ENCODE measurements around the gene PHKG1.
A peak's percentile ranks its signal among the peaks of the same experiment; 100 is the strongest.
"Not testable (repeated sequence)": the region's sequence is repeated elsewhere in the genome, so short reads cannot be mapped to it uniquely, and the experiment has no call there.

PHKG1 gene

DNA sequence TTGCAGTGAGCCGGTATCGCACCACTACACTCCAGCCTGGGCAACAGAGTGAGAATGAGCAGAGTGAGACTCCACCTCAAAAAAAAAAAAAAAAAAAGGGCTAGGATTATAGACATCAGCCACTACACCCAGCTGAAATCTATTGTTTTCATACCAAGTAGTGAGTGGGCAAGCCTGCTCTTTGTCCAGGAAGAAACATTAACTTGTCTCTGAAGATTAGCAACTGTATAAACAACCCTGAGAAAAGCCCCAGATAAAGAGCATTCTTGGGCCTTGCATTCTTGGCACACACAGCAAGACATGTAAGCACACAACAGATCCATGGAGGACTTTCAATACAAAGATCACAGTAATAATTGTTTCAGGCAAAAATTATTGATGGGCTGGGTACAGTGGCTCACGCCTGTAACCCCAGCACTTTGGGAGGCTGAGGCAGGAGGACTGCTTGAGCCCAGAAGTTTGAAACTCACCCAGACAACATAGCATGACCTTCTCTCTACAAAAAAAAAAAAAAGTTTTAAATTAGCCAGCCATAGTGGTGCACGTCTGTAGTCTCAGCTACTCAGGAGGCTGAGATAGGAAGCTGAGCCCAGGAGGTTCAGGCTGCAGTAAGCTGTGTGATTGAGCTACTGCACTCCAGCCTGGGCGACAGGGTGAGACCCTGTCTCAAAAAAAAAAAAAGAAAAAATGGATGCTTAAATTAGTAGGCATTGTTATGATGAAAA, 45.9 kb downstream of the PHKG1 start:
- no peak for DNase-seq
- TF ChIP-seq, protein P1, sequence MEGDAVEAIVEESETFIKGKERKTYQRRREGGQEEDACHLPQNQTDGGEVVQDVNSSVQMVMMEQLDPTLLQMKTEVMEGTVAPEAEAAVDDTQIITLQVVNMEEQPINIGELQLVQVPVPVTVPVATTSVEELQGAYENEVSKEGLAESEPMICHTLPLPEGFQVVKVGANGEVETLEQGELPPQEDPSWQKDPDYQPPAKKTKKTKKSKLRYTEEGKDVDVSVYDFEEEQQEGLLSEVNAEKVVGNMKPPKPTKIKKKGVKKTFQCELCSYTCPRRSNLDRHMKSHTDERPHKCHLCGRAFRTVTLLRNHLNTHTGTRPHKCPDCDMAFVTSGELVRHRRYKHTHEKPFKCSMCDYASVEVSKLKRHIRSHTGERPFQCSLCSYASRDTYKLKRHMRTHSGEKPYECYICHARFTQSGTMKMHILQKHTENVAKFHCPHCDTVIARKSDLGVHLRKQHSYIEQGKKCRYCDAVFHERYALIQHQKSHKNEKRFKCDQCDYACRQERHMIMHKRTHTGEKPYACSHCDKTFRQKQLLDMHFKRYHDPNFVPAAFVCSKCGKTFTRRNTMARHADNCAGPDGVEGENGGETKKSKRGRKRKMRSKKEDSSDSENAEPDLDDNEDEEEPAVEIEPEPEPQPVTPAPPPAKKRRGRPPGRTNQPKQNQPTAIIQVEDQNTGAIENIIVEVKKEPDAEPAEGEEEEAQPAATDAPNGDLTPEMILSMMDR (IDR thresholded peaks at IDR 0.05): no peak
- Mint-ChIP-seq H3K27me3 (ENCODE audit: low read depth, poor library complexity) (no peaks in the 10 kb centered on the region), H3K9me3 (no peaks in the 10 kb centered on the region), H3K4me3 (no peak overlapping the region), H3K27ac (peak overlapping the region; percentile 12), H3K36me3 (ENCODE audit: low read depth) (peaks cover 20% of the 10 kb centered on the region), H3K4me1 (peaks cover 23% of the 10 kb centered on the region)

DNA sequence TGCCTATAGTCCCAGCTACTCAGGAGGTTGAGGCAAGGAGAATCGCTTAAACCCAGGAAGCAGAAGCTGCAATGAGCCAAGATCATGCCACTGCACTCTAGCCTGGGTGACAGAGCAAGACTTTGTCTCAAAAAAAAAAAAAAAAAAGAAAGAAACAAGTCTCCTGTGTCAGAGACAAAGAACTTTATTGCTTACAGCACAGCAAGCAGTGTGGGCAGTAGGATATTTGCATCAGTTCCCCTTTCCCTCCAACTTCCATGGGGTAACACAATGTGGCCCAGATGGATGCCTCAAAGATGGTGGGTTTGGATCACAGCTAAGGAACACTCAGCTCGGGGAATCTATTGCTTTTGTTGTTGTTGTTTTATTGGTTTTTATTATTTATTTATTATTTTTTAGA, 47.0 kb downstream of the PHKG1 start:
- Mint-ChIP-seq H3K4me1 (peaks cover 18% of the 10 kb centered on the region), H3K36me3 (ENCODE audit: low read depth) (peaks cover 27% of the 10 kb centered on the region)
- not testable (repeated sequence) for H3K4me3 Mint-ChIP-seq; H3K9me3 Mint-ChIP-seq; H3K27me3 Mint-ChIP-seq (ENCODE audit: low read depth, poor library complexity); H3K27ac Mint-ChIP-seq; DNase-seq

DNA sequence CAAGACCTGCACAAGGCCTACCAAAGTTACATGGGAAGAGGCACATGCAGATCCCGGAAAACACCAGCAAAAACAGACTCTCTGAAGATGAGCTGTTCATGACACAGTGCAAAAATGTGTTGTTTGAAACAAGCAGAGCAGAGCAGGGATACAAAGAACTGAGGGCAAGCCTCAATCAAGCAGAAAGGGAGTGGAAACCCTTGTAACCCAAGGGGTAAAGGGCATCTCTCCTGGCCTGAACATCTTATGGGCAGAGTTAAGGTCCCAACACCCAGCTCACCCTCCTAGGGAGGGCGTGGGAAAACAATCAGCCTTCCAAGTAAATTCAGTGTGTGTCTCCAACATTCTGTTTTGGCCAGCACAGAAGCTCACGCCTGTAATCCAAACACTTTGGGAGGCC, 52.0 kb downstream of the PHKG1 start:
- Mint-ChIP-seq H3K9me3 (no peaks in the 10 kb centered on the region), H3K4me3 (no peak overlapping the region), H3K4me1 (no peaks in the 10 kb centered on the region), H3K36me3 (ENCODE audit: low read depth) (peaks cover 38% of the 10 kb centered on the region), H3K27me3 (ENCODE audit: low read depth, poor library complexity) (peaks cover 2% of the 10 kb centered on the region), H3K27ac (peak overlapping the region; percentile 77)
- DNase-seq: no peak
- TF ChIP-seq, protein P1 (IDR thresholded peaks at IDR 0.05): no peak

DNA sequence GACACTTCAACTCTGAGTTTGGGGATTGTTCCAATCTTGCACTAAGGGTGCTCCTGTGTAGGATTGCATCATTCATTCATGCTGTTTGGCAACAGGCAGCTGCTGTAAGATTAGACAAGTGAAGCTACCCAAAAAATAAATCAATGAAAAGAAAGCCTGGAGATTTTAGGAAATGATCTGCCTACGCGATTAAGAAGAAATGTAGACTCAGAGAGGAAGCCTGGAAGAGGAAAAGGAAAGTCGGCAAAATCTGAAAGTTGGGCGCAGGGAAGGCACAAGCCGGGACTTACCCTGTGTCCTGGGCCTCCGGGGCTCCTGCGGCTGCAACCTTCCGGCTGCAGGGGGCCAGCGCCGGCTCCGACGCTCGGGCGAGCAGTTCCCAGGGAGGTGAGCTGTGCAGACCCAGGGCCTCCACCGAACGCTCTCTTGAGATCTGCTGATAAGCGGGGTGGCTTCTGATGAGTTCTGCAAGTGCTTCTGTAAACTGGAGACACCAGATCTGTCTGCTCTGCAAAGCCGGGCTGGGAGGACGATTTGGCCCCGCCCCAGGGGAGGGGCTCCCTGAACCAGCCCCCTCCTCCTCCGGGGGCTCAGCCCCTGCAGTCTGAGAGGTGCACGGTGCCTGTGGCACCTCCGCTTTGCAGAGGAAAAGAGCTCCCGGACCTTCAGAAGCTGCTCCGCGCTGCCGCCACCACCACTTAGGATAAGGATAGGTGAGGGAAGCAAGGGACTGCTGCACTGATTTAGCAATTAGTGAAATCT, 58.9 kb downstream of the PHKG1 start:
- Mint-ChIP-seq H3K4me3 (peak overlapping the region; percentile 91), H3K9me3 (no peaks in the 10 kb centered on the region), H3K36me3 (ENCODE audit: low read depth) (peaks cover 30% of the 10 kb centered on the region), H3K4me1 (peaks cover 16% of the 10 kb centered on the region), H3K27me3 (ENCODE audit: low read depth, poor library complexity) (peaks cover 2% of the 10 kb centered on the region), H3K27ac (peak overlapping the region; percentile 48)
- TF ChIP-seq, protein P1 (IDR thresholded peaks at IDR 0.05): peak; percentile 23
- peak; percentile 88 for DNase-seq

DNA sequence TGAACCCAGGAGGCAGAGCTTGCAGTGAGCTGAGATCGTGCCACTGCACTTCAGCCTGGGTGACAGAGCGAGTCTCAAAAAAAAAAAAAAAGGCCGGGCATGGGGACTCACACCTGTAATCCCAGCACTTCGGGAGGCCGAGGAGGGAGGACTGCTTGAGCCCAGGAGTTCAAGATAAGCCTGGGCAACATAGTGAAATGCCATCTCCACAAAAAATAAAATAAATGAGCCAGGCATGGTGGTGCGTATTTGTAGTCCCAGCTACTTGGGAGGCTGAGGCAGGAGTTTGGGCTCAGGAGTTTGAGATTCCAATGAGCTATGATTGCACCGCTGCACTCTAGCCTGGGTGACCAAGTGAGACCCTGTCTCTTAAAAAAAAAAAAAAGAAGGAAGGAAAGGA, 60.2 kb downstream of the PHKG1 start:
- Mint-ChIP-seq H3K4me1 (peaks cover 16% of the 10 kb centered on the region), H3K36me3 (ENCODE audit: low read depth) (peaks cover 38% of the 10 kb centered on the region), H3K4me3 (peak overlapping the region; percentile 91)
- H3K27me3 Mint-ChIP-seq (ENCODE audit: low read depth, poor library complexity); H3K9me3 Mint-ChIP-seq; DNase-seq; H3K27ac Mint-ChIP-seq: not testable (repeated sequence)

DNA sequence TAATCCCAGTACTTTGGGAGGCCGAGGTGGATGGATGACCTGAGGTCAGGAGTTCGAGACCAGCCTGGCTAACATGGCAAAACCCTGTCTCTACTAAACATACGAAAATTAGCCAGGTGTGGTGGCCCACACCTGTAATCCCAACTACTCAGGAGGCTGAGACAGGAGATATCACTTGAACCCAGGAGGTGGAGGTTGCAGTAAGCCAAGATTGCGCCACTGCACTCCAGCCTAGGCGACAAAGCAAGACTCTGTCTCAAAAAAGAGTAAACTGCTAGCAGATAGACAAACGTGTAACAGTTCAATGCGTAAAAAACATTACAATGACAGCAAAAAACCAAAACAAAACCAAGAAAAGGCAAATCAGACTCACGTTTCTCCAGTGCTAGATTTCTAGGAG, 61.2 kb downstream of the PHKG1 start:
- Mint-ChIP-seq H3K36me3 (ENCODE audit: low read depth) (peaks cover 47% of the 10 kb centered on the region), H3K4me1 (peaks cover 16% of the 10 kb centered on the region)
- not testable (repeated sequence) for H3K27ac Mint-ChIP-seq; H3K27me3 Mint-ChIP-seq (ENCODE audit: low read depth, poor library complexity); H3K9me3 Mint-ChIP-seq; DNase-seq; H3K4me3 Mint-ChIP-seq

DNA sequence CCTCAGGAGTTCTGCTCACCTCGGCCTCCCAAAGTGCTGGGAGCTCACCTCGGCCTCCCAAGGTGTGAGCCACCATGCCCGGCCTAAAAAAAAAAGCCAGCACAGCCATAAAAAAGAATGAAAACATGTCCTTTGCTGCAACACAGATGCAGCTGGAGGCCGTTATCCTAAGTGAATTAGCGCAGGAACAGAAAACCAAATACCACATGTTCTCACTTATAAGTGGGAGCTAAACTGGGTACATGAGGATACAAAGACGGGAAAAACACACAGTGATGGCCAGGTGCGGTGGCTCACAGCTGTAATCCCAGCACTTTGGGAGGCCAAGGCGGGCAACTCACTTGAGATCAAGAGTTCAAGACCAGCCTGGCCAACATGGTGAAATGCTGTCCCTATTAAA, 62.4 kb downstream of the PHKG1 start:
- no peak overlapping the region for H3K27ac Mint-ChIP-seq
- no peak for DNase-seq
- H3K4me3 Mint-ChIP-seq: no peak overlapping the region
- H3K27me3 Mint-ChIP-seq (ENCODE audit: low read depth, poor library complexity): no peaks in the 10 kb centered on the region
- H3K36me3 Mint-ChIP-seq (ENCODE audit: low read depth): peaks cover 56% of the 10 kb centered on the region
- TF ChIP-seq, protein P1 (IDR thresholded peaks at IDR 0.05): no peak
- no peaks in the 10 kb centered on the region for H3K9me3 Mint-ChIP-seq
- peaks cover 16% of the 10 kb centered on the region for H3K4me1 Mint-ChIP-seq
